K562 (cell line): ENCODE measurements around the gene CCDC87. TPM values are rescaled to one million over a fixed set of nuclear protein-coding genes. Genes with fewer than 3 reads are reported as not detected.

Source experiments
- ATAC-seq: fragments of 200-7000 bp; cut with Tn5 transposase; 3 replicates; pipeline ENCODE4 v1.9.1; 2020; ENCODE audit warnings: moderate library complexity
- BruUV-seq: library from RNA; stranded (reverse); fragments of 400-500 nt; replicated peaks from 2 replicates; lab custom pipeline; 2021; lab: Mats Ljungman, UMichigan
- CTCF ChIA-PET: fragments of 300-600 bp; formaldehyde crosslinking; extraction: SDS; loops from one replicate; lab custom pipeline; 2021; ENCODE audit warnings: low intra/inter-chr PET ratio; lab: Yijun Ruan, JAX
- POLR2A ChIA-PET: fragments of 300-600, 350-650 bp; sonication (Branson Sonifier 250); formaldehyde crosslinking; extraction: SDS; loops from one replicate; lab custom pipeline; 2021; ENCODE audit warnings: antibody characterized with exemption, inconsistent platforms; lab: Yijun Ruan, JAX
- DNase-seq, 4 experiments: peaks; one replicate each; pipeline versions ENCODE4 v3.0.0 to v3.0.0-alpha.2; 2011 to 2018; ENCODE audit warnings: low spot score in 3 of 4, mixed read lengths in 3 of 4; ENCODE audit errors: extremely low read depth in 1 of 4
- FAIRE-seq: peaks from 2 replicates; lab custom pipeline; 2011; peaks lifted over from hg19 to GRCh38; lab: Jason Lieb, UNC
- H2AFZ ChIP-seq: 2 replicates; pipeline ENCODE4 v1.6.0; 2011; ENCODE audit warnings: low read depth, low read length, control low read depth, inconsistent platforms
- H3K27ac ChIP-seq: fragments of 200-600 bp; 3 replicates; pipeline ENCODE4 v1.8.0; 2011; ENCODE audit warnings: low read depth, mild to moderate bottlenecking, control low read depth, inconsistent platforms, low read length, moderate library complexity, mixed read lengths; ENCODE audit errors: extremely low read depth
- H3K27me3 ChIP-seq, 2 experiments: fragments of 300-600 bp in 1 of 2; 2 replicates in 1 of 2; 3 replicates in 1 of 2; pipeline versions ENCODE4 v1.6.0 to v1.8.0; 2011; ENCODE audit warnings: inconsistent platforms in 2 of 2, low read length in 2 of 2, mild to moderate bottlenecking in 1 of 2, mixed read lengths in 1 of 2, moderate library complexity in 1 of 2; ENCODE audit not compliant: control insufficient read depth in 2 of 2, insufficient read depth in 2 of 2
- H3K36me3 ChIP-seq: fragments of 300-600 bp; 3 replicates; pipeline ENCODE4 v1.8.0; 2011; ENCODE audit warnings: mild to moderate bottlenecking, low read length, inconsistent platforms; ENCODE audit not compliant: control insufficient read depth, insufficient read depth
- H3K4me1 ChIP-seq, 2 experiments: fragments of 200-600 bp in 1 of 2; replicated peaks in 1 of 2; 2 replicates in 1 of 2; 3 replicates in 1 of 2; pipeline versions ENCODE4 v1.5.1 to v1.8.0; 2011; ENCODE audit warnings: inconsistent platforms in 2 of 2, low read length in 2 of 2, mild to moderate bottlenecking in 1 of 2, mixed read lengths in 1 of 2, moderate library complexity in 1 of 2; ENCODE audit not compliant: control insufficient read depth in 2 of 2, insufficient read depth in 2 of 2
- H3K4me2 ChIP-seq: 2 replicates; pipeline ENCODE4 v1.6.1; 2011; ENCODE audit warnings: low read length, control low read depth, inconsistent platforms, mixed read lengths; ENCODE audit not compliant: insufficient read depth
- H3K4me3 ChIP-seq: fragments of 200-600 bp; sonication (generic), shearing (Covaris generic); 2 replicates; pipeline ENCODE4 v1.5.1; 2016; ENCODE audit warnings: control low read depth, inconsistent platforms
- H3K79me2 ChIP-seq: fragments of 200-600 bp; 3 replicates; pipeline ENCODE4 v1.8.0; 2011; ENCODE audit warnings: low read length, inconsistent platforms; ENCODE audit not compliant: control insufficient read depth, insufficient read depth
- H3K9ac ChIP-seq, 2 experiments: 2 replicates each; pipeline versions ENCODE4 v1.6.0 to v1.6.1; 2011; ENCODE audit warnings: low read depth in 2 of 2, low read length in 2 of 2, control low read depth in 1 of 2, inconsistent platforms in 1 of 2, mild to moderate bottlenecking in 1 of 2, mixed read lengths in 1 of 2; ENCODE audit not compliant: insufficient read depth in 1 of 2
- H3K9me1 ChIP-seq: one replicate; pipeline ENCODE4 v1.6.0; 2011; ENCODE audit warnings: inconsistent platforms, mild to moderate bottlenecking, low read length, moderate library complexity; ENCODE audit not compliant: control insufficient read depth, insufficient read depth
- H3K9me3 ChIP-seq: replicated peaks from 2 replicates; pipeline ENCODE4 v1.5.1; 2011; ENCODE audit warnings: low read depth, low read length, inconsistent platforms; ENCODE audit not compliant: control insufficient read depth, insufficient read depth
- H4K20me1 ChIP-seq: replicated peaks from 2 replicates; pipeline ENCODE4 v1.6.1; 2011; ENCODE audit warnings: low read length, inconsistent platforms, mixed read lengths; ENCODE audit not compliant: control insufficient read depth, insufficient read depth
- BCOR ChIP-seq: fragments of 450-650 bp; IDR thresholded peaks from 2 replicates; pipeline ENCODE4 v1.6.1; 2016
- BHLHE40 ChIP-seq: IDR thresholded peaks from 2 replicates; pipeline ENCODE4 v1.6.1; 2011; ENCODE audit warnings: low read length, improper control_type of control experiment
- CCAR2 ChIP-seq: fragments of 200-400 bp; formaldehyde crosslinking; IDR thresholded peaks from 2 replicates; pipeline ENCODE4 v1.6.1; 2017; ENCODE audit warnings: mild to moderate bottlenecking, low read depth, low read length
- EP300 ChIP-seq: IDR thresholded peaks from 2 replicates; pipeline ENCODE4 v1.6.1; 2012; ENCODE audit warnings: low read length, improper control_type of control experiment
- FOXK1 ChIP-seq: sonication (generic); formaldehyde crosslinking; IDR thresholded peaks from 2 replicates; pipeline ENCODE4 v1.8.0; 2022; ENCODE audit warnings: missing genetic modification reagents, mild to moderate bottlenecking, borderline replicate concordance
- FOXP1 ChIP-seq: sonication (generic); formaldehyde crosslinking; IDR thresholded peaks from 2 replicates; pipeline ENCODE4 v1.8.0; 2022; ENCODE audit warnings: mild to moderate bottlenecking, missing genetic modification reagents
- HEY1 ChIP-seq: fragments of 250-450 bp; sonication (Bioruptor Pico); IDR thresholded peaks from 2 replicates; pipeline ENCODE4 v1.5.0; 2020; ENCODE audit warnings: mild to moderate bottlenecking, moderate library complexity, borderline replicate concordance
- HIVEP1 ChIP-seq: fragments of 250-450 bp; sonication (Bioruptor Pico); IDR thresholded peaks from 2 replicates; pipeline ENCODE4 v1.4.0; 2020; ENCODE audit warnings: mild to moderate bottlenecking
- KDM5B ChIP-seq: fragments of 200-600 bp; sonication (generic); IDR thresholded peaks from 2 replicates; pipeline ENCODE4 v1.6.1; 2012; ENCODE audit warnings: low read depth, mild to moderate bottlenecking, moderate library complexity, low read length, control low read depth, inconsistent platforms; ENCODE audit not compliant: insufficient replicate concordance
- NFIX ChIP-seq: fragments of 250-450 bp; sonication (Bioruptor Pico); IDR thresholded peaks from 2 replicates; pipeline ENCODE4 v1.4.0; 2020; ENCODE audit warnings: low read depth, mild to moderate bottlenecking, moderate library complexity
- POLR2B ChIP-seq: fragments of 450-650 bp; IDR thresholded peaks from 2 replicates; pipeline ENCODE4 v1.6.1; 2018; ENCODE audit warnings: low read depth; ENCODE audit not compliant: partially characterized antibody
- POLR3G ChIP-seq: IDR thresholded peaks from 2 replicates; pipeline ENCODE4 v1.6.1; 2011; ENCODE audit not compliant: insufficient read length, insufficient replicate concordance; ENCODE audit errors: extremely low read depth
- SAFB ChIP-seq: fragments of 200-400 bp; formaldehyde crosslinking; IDR thresholded peaks from 2 replicates; pipeline ENCODE4 v1.6.1; 2017; ENCODE audit warnings: low read depth, low read length, borderline replicate concordance
- SIN3A ChIP-seq, 2 experiments: fragments of 150-350 bp in 1 of 2; IDR thresholded peaks; 2 replicates each; pipeline ENCODE4 v1.6.1; 2011 to 2016; ENCODE audit warnings: borderline replicate concordance in 2 of 2, low read depth in 2 of 2, low read length in 2 of 2, mild to moderate bottlenecking in 2 of 2, moderate library complexity in 2 of 2; ENCODE audit not compliant: control insufficient read depth in 1 of 2
- YBX1 ChIP-seq: fragments of 450-650 bp; IDR thresholded peaks from 2 replicates; pipeline ENCODE4 v1.7.1; 2016; ENCODE audit warnings: mild to moderate bottlenecking
- ZFP36 ChIP-seq: fragments of 150-350 bp; IDR thresholded peaks from 2 replicates; pipeline ENCODE4 v1.6.1; 2018; ENCODE audit warnings: low read length, low read depth; ENCODE audit not compliant: partially characterized antibody
- ZFX ChIP-seq: sonication (generic); formaldehyde crosslinking; IDR thresholded peaks from 2 replicates; pipeline ENCODE4 v1.8.0; 2022; ENCODE audit warnings: mild to moderate bottlenecking, missing genetic modification reagents, moderate library complexity
- ZNF431 ChIP-seq: sonication (generic); formaldehyde crosslinking; IDR thresholded peaks from 2 replicates; pipeline ENCODE4 v1.8.0; 2022; ENCODE audit warnings: mild to moderate bottlenecking, missing genetic modification reagents
- ZNF717 ChIP-seq: fragments of 250-450 bp; sonication (Bioruptor Pico); IDR thresholded peaks from 2 replicates; pipeline ENCODE4 v1.5.0; 2021
- WGBS: fragments of 100-300 bp; shearing (Covaris generic); methylation state at CpG from one replicate; pipeline ENCODE4 v1.1.6; 2016; ENCODE audit warnings: low coverage, mixed read lengths; ENCODE audit not compliant: insufficient coverage; ENCODE audit errors: missing lambda C conversion rate; 5-methylcytosine and 5-hydroxymethylcytosine counted together
- in situ Hi-C: fragments of 300-500 bp; cut with MboI; formaldehyde crosslinking; loops from 4 replicates; pipeline ENCODE4 v1.15.0; 2018; ENCODE audit warnings: inconsistent platforms, mixed read lengths
- intact Hi-C: fragments of 100-400 bp; cut with micrococcal nuclease; formaldehyde crosslinking; loops from 2 replicates; pipeline ENCODE4 v1.14.2; 2022
- polyA plus RNA-seq, 8 experiments: library from polyadenylated mRNA; depleted of rRNA in 4 of 8; stranded (reverse) in 5 of 8; unstranded in 3 of 8; fragments of >200 nt; fragmentation: Nextera tagmentation in 2 of 8; fragmentation: Illumina TruSeq in 1 of 8; extraction: Ambion mirVana in 2 of 8; extraction: Trizol in 1 of 8; gene quantifications; 2 replicates each; pipeline versions ENCODE4 v1.2.1 to v1.2.3, GENCODE V29; 2011 to 2014; ENCODE audit warnings: inconsistent platforms in 1 of 8, missing spikeins in 1 of 8
- total RNA-seq, 7 experiments: library from RNA; depleted of rRNA in 6 of 7; stranded (reverse); fragments of >200 nt in 6 of 7; fragmentation: Illumina TruSeq in 2 of 7; extraction: Trizol in 2 of 7; gene quantifications; 2 replicates each; pipeline versions ENCODE4 v1.2.1 to v1.2.3, GENCODE V29; 2011 to 2021; ENCODE audit warnings: low replicate concordance in 1 of 7
- TF ChIP-seq, protein P1 (sequence below): sonication (generic); formaldehyde crosslinking; IDR thresholded peaks from 2 replicates; pipeline ENCODE4 v1.8.0; 2022; ENCODE audit warnings: mild to moderate bottlenecking, missing genetic modification reagents
- TF ChIP-seq, protein P2 (sequence below): fragments of 250-450 bp; sonication (Bioruptor Pico); IDR thresholded peaks from 2 replicates; pipeline ENCODE4 v1.4.0; 2020
- TF ChIP-seq, protein P3 (sequence below): sonication (generic); formaldehyde crosslinking; IDR thresholded peaks from 2 replicates; pipeline ENCODE4 v1.8.0; 2022; ENCODE audit warnings: missing genetic modification reagents, mild to moderate bottlenecking, borderline replicate concordance

The CCDC87 gene
- total and polyA plus RNA-seq, 9 of the 15 experiments (the other 6 are each of a cell fraction or from before 2014, with no cell fraction given), result 0.03 to 0.44 (median 0.15) TPM; not detected in 1

DNA sequence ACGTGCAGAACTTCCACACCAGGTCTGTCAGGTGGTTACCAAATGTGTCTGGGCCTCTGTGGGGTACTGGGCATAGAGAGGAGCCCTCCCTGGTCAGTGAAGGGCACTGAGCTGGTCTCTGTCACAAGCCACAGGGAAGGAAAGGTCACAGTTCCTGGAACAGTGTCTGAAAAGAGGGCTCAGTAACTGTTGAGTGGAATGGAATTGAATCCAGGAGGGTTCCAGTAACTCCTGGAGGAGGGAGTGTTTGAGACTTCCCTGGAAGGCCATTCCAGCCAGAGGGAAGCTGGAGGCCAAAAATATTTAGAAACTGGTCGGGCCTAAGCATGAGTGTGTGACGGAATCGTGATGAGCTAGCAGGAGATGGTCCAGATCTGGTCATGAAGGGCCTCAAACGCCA lies 38.3 kb downstream of the CCDC87 start (continued):
- TF ChIP-seq EP300, result no peak
- no peak for TF ChIP-seq NFIX (CRISPR knock-in tag)
- TF ChIP-seq HIVEP1, result no peak
- no peak for TF ChIP-seq POLR2B
- TF ChIP-seq BHLHE40, result no peak
- no peak for TF ChIP-seq YBX1
- TF ChIP-seq SAFB, result no peak

DNA sequence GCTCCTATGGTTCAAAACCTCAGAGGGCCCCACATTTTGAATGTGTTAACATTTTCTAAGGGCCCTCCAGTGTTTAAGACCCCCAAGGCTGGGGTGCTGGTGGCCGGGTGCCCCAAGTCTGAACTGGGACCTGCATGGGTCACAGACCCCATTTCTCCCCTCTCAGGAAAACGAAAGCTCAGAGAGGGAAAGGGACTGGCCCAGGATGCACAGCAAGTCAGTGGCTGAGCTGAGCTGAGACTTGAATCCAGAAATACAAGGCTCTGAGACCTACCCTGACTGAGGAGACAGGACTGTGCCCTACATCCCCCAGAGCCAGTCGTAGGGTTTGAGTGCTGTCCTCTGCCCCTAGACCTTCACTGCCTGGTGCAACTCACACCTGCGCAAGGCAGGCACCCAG lies 42.0 kb downstream of the CCDC87 start:
- Histone ChIP-seq H3K4me1 (peaks cover 0 to 21% of the 10 kb centered on the region in 2 experiments; a peak in 3 of 5 replicates), H3K27me3 (peaks cover 0 to 4% of the 10 kb centered on the region in 2 experiments; a peak in 1 of 5 replicates), H2AFZ (no peak overlapping the region), H4K20me1 (no peaks in the 10 kb centered on the region), H3K9me3 (no peaks in the 10 kb centered on the region), H3K4me3 (no peak overlapping the region), H3K9ac (no peak overlapping the region), H3K36me3 (no peaks in the 10 kb centered on the region), H3K79me2 (no peaks in the 10 kb centered on the region), H3K27ac (no peak overlapping the region), H3K4me2 (no peak overlapping the region), H3K9me1 (no peaks in the 10 kb centered on the region)
- intact Hi-C loops (no loop called here), in situ Hi-C loops (loop anchor here (10.0 kb wide), 1 partner anchor 264 kb away; no protein-coding TSS in a partner anchor)
- DNase-seq (no peak), FAIRE-seq (no peak), ATAC-seq (no peak)
- ChIA-PET CTCF (no interaction called here), POLR2A (interaction anchor here (1.0 kb wide), 1 partner anchor 11 kb away, joined by 3 read pairs; no protein-coding TSS in a partner anchor)
- no TSS peak for BruUV-seq
- 34% methylated on average over 3 of the region's 4 CpGs for WGBS
- TF ChIP-seq ZFP36 (peak; percentile 74), SIN3A (IDR thresholded peaks at IDR 0.05; ENCODE audit: borderline replicate concordance in 2 of 2, control insufficient read depth in 1 of 2, low read depth in 2 of 2, low read length in 2 of 2) (no peak), BCOR (peak; percentile 71), KDM5B (no peak), FOXP1 (CRISPR knock-in tag) (no peak), ZNF431 (CRISPR knock-in tag) (no peak), HEY1 (CRISPR knock-in tag) (no peak), ZNF717 (CRISPR knock-in tag) (no peak), POLR3G (no peak), FOXK1 (CRISPR knock-in tag) (no peak), CCAR2 (no peak), ZFX (CRISPR knock-in tag) (no peak)
- TF ChIP-seq, protein P1, sequence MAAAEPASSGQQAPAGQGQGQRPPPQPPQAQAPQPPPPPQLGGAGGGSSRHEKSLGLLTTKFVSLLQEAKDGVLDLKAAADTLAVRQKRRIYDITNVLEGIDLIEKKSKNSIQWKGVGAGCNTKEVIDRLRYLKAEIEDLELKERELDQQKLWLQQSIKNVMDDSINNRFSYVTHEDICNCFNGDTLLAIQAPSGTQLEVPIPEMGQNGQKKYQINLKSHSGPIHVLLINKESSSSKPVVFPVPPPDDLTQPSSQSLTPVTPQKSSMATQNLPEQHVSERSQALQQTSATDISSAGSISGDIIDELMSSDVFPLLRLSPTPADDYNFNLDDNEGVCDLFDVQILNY (CRISPR knock-in tag), result no peak
- TF ChIP-seq, protein P2, sequence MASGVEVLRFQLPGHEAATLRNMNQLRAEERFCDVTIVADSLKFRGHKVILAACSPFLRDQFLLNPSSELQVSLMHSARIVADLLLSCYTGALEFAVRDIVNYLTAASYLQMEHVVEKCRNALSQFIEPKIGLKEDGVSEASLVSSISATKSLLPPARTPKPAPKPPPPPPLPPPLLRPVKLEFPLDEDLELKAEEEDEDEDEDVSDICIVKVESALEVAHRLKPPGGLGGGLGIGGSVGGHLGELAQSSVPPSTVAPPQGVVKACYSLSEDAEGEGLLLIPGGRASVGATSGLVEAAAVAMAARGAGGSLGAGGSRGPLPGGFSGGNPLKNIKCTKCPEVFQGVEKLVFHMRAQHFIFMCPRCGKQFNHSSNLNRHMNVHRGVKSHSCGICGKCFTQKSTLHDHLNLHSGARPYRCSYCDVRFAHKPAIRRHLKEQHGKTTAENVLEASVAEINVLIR (CRISPR knock-in tag), result no peak
- TF ChIP-seq, protein P3, sequence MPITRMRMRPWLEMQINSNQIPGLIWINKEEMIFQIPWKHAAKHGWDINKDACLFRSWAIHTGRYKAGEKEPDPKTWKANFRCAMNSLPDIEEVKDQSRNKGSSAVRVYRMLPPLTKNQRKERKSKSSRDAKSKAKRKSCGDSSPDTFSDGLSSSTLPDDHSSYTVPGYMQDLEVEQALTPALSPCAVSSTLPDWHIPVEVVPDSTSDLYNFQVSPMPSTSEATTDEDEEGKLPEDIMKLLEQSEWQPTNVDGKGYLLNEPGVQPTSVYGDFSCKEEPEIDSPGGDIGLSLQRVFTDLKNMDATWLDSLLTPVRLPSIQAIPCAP, result no peak
